PC-9 (cell line): ENCODE measurements around the gene GAB2.

ENCODE experiments used
- EZH2 ChIP-seq: fragments of 200-600 bp; sonication (generic); IDR thresholded peaks from 2 replicates; pipeline ENCODE4 v1.8.0; 2017; ENCODE audit warnings: antibody characterized with exemption, low read depth
- TF ChIP-seq, protein P1 (sequence below): fragments of 200-600 bp; sonication (generic); conservative IDR thresholded peaks from 2 replicates; pipeline ENCODE4 v1.6.1; 2017; ENCODE audit warnings: mixed run types, antibody characterized with exemption, mild to moderate bottlenecking, moderate library complexity

DNA sequence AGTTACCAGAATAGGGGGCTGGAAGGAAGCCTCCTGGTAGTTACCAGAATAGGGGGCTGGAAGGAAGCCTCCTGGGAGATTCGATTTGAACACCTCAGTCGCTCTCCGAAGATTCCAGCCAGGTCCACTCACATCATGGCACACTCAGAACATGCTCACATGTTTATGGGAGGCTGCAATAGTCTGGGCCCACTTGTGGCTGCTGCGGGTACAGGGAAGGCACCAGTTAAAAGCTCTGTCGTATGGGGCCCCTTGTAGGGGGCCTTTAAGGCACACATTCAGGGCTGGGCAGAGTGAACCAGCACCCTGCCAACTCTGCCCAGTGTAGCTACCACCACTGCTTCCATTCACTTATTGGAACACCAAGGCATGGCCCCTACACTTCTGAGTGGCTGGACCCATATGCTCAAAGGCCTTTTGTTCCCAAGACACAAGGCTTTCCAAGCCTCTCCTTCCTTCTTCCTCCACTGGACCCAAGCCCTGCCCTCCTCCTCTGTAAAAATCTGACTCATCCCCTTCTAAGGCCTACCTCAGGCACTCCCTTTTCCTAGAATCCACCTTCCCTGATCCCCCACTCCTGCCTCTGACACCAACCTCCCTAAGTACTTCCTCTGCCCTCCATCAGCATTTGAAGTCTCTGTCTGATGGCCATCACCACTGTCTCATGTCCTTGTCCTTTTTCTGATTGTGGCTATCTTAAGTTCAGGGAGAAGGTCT lies 200.9 kb downstream of the GAB2 start:
- TF ChIP-seq EZH2, result no peak
- TF ChIP-seq, protein P1, sequence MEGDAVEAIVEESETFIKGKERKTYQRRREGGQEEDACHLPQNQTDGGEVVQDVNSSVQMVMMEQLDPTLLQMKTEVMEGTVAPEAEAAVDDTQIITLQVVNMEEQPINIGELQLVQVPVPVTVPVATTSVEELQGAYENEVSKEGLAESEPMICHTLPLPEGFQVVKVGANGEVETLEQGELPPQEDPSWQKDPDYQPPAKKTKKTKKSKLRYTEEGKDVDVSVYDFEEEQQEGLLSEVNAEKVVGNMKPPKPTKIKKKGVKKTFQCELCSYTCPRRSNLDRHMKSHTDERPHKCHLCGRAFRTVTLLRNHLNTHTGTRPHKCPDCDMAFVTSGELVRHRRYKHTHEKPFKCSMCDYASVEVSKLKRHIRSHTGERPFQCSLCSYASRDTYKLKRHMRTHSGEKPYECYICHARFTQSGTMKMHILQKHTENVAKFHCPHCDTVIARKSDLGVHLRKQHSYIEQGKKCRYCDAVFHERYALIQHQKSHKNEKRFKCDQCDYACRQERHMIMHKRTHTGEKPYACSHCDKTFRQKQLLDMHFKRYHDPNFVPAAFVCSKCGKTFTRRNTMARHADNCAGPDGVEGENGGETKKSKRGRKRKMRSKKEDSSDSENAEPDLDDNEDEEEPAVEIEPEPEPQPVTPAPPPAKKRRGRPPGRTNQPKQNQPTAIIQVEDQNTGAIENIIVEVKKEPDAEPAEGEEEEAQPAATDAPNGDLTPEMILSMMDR, result no peak
